GM23338 (cell line): ENCODE results near the gene ANKFN1. TPM values are rescaled to one million over a fixed set of nuclear protein-coding genes. Genes with fewer than 3 reads are reported as not detected.

Experiments used
- ATAC-seq: fragments of 200-7000 bp; cut with Tn5 transposase; 3 replicates; pipeline ENCODE4 v1.9.1; 2020
- DNase-seq: peaks from one replicate; pipeline ENCODE4 v3.0.0-alpha.2; 2015; ENCODE audit warnings: low spot score
- H2AFZ ChIP-seq: fragments of 200-600 bp; sonication (generic); 2 replicates; pipeline ENCODE4 v1.8.0; 2016; ENCODE audit warnings: antibody characterized with exemption, mild to moderate bottlenecking, moderate library complexity
- H3F3A ChIP-seq: fragments of 200-600 bp; sonication (generic); replicated peaks from 2 replicates; pipeline ENCODE4 v1.8.0; 2017; ENCODE audit warnings: antibody characterized with exemption, mixed run types, low read depth
- H3K27ac ChIP-seq: fragments of 200-600 bp; sonication (generic); 2 replicates; pipeline ENCODE4 v1.6.1; 2016; ENCODE audit warnings: low read depth
- H3K27me3 ChIP-seq: fragments of 200-600 bp; sonication (generic); 2 replicates; pipeline ENCODE4 v1.8.0; 2016; ENCODE audit warnings: mild to moderate bottlenecking, mixed run types, moderate library complexity; ENCODE audit not compliant: insufficient read depth
- H3K36me3 ChIP-seq: fragments of 200-600 bp; sonication (generic); 2 replicates; pipeline ENCODE4 v1.8.0; 2016; ENCODE audit warnings: mild to moderate bottlenecking; ENCODE audit not compliant: insufficient read depth
- H3K4me1 ChIP-seq: fragments of 200-600 bp; sonication (generic); 2 replicates; pipeline ENCODE4 v1.8.0; 2016; ENCODE audit warnings: mild to moderate bottlenecking, moderate library complexity; ENCODE audit not compliant: insufficient read depth
- H3K4me2 ChIP-seq: fragments of 200-600 bp; sonication (generic); 2 replicates; pipeline ENCODE4 v1.7.1; 2017; ENCODE audit warnings: mixed run types
- H3K4me3 ChIP-seq: fragments of 200-600 bp; sonication (generic); 2 replicates; pipeline ENCODE4 v1.6.1; 2016; ENCODE audit warnings: mixed run types
- H3K79me2 ChIP-seq: fragments of 200-600 bp; sonication (generic); replicated peaks from 2 replicates; pipeline ENCODE4 v1.8.0; 2017; ENCODE audit warnings: mild to moderate bottlenecking; ENCODE audit not compliant: insufficient read depth
- H3K9me2 ChIP-seq: fragments of 200-600 bp; sonication (generic); 2 replicates; pipeline ENCODE4 v1.8.0; 2017; ENCODE audit not compliant: insufficient read depth
- H4K20me1 ChIP-seq: fragments of 200-600 bp; sonication (generic); replicated peaks from 2 replicates; pipeline ENCODE4 v1.8.0; 2017; ENCODE audit warnings: mild to moderate bottlenecking; ENCODE audit not compliant: insufficient read depth
- H3K27ac Mint-ChIP-seq: 2 replicates; pipeline ENCODE4 v1.8.0; 2020; ENCODE audit warnings: inconsistent platforms, mild to moderate bottlenecking, moderate library complexity, mixed read lengths
- H3K27me3 Mint-ChIP-seq: 3 replicates; pipeline ENCODE4 v1.8.0; 2022; ENCODE audit warnings: low read depth, mild to moderate bottlenecking, moderate library complexity, mixed read lengths, inconsistent platforms; ENCODE audit not compliant: insufficient read depth, poor library complexity
- H3K36me3 Mint-ChIP-seq: 3 replicates; pipeline ENCODE4 v1.8.0; 2021; ENCODE audit warnings: low read depth, mild to moderate bottlenecking, inconsistent platforms, moderate library complexity, mixed read lengths
- H3K4me1 Mint-ChIP-seq: 3 replicates; pipeline ENCODE4 v1.8.0; 2020; ENCODE audit warnings: mild to moderate bottlenecking, inconsistent platforms, mixed read lengths
- H3K4me3 Mint-ChIP-seq: 3 replicates; pipeline ENCODE4 v1.8.0; 2021; ENCODE audit warnings: moderate library complexity, mild to moderate bottlenecking, inconsistent platforms, mixed read lengths
- H3K9me3 Mint-ChIP-seq: 3 replicates; pipeline ENCODE4 v1.8.0; 2020; ENCODE audit warnings: moderate library complexity, mild to moderate bottlenecking, inconsistent platforms, mixed read lengths
- CREB1 ChIP-seq: fragments of 250-450 bp; sonication (Bioruptor Pico); IDR thresholded peaks from 2 replicates; pipeline ENCODE4 v1.5.0; 2020; ENCODE audit warnings: low read depth, mild to moderate bottlenecking, moderate library complexity
- ETS1 ChIP-seq: IDR thresholded peaks from 2 replicates; pipeline ENCODE4 v1.6.1; 2016; ENCODE audit warnings: antibody characterized with exemption
- EZH2 ChIP-seq: fragments of 200-600 bp; sonication (generic); IDR thresholded peaks from one replicate; pipeline ENCODE4 v1.8.0; 2017; ENCODE audit warnings: antibody characterized with exemption, mild to moderate bottlenecking, low read depth; ENCODE audit not compliant: unreplicated experiment
- EZH2phosphoT487 ChIP-seq: fragments of 200-600 bp; sonication (generic); IDR thresholded peaks from one replicate; pipeline ENCODE4 v1.8.1; 2018; ENCODE audit warnings: antibody characterized with exemption; ENCODE audit not compliant: unreplicated experiment
- JUNB ChIP-seq: IDR thresholded peaks from one replicate; pipeline ENCODE4 v1.6.1; 2016; ENCODE audit warnings: antibody characterized with exemption; ENCODE audit not compliant: unreplicated experiment
- NANOG ChIP-seq: IDR thresholded peaks from 2 replicates; pipeline ENCODE4 v1.6.1; 2016; ENCODE audit warnings: antibody characterized with exemption, borderline replicate concordance
- POLR2AphosphoS5 ChIP-seq: IDR thresholded peaks from 2 replicates; pipeline ENCODE4 v1.6.1; 2016; ENCODE audit warnings: antibody characterized with exemption, low read depth
- REST ChIP-seq: IDR thresholded peaks from one replicate; pipeline ENCODE4 v1.6.1; 2018; ENCODE audit warnings: antibody characterized with exemption; ENCODE audit not compliant: unreplicated experiment
- STAT1 ChIP-seq: IDR thresholded peaks from one replicate; pipeline ENCODE4 v1.6.1; 2016; ENCODE audit warnings: antibody characterized with exemption; ENCODE audit not compliant: unreplicated experiment
- ZNF114 ChIP-seq: fragments of 250-450 bp; sonication (Bioruptor Pico); IDR thresholded peaks from 2 replicates; pipeline ENCODE4 v1.5.0; 2020; ENCODE audit warnings: mild to moderate bottlenecking, moderate library complexity
- ZNF331 ChIP-seq: fragments of 250-450 bp; sonication (Bioruptor Pico); IDR thresholded peaks from 2 replicates; pipeline ENCODE4 v1.5.0; 2020; ENCODE audit warnings: low read depth, mild to moderate bottlenecking, moderate library complexity
- polyA plus RNA-seq: library from polyadenylated mRNA; unstranded; fragments of >200 nt; fragmentation: Nextera tagmentation; extraction: Ambion mirVana; gene quantifications from 2 replicates; pipeline ENCODE4 v1.2.1, GENCODE V29; 2016
- total RNA-seq: library from RNA; depleted of rRNA; stranded (reverse); fragments of >200 nt; shearing (Covaris generic); gene quantifications from 2 replicates; pipeline ENCODE4 v1.2.3, GENCODE V29; 2014
- TF ChIP-seq, protein P1 (sequence below), 2 experiments: fragments of 200-600 bp in 1 of 2; sonication (generic) in 1 of 2; conservative IDR thresholded peaks; 2 replicates each; pipeline versions ENCODE4 v1.5.1 to v1.6.1; 2016 to 2017; ENCODE audit warnings: antibody characterized with exemption in 2 of 2, low read depth in 2 of 2, mild to moderate bottlenecking in 2 of 2, moderate library complexity in 1 of 2
- TF ChIP-seq, protein P2 (sequence below): fragments of 250-450 bp; sonication (Bioruptor Pico); IDR thresholded peaks from 2 replicates; pipeline ENCODE4 v1.5.0; 2020; ENCODE audit warnings: mild to moderate bottlenecking, moderate library complexity

ANKFN1 gene
- total and polyA plus RNA-seq, 2 experiments from 2014 or later: not detected

DNA sequence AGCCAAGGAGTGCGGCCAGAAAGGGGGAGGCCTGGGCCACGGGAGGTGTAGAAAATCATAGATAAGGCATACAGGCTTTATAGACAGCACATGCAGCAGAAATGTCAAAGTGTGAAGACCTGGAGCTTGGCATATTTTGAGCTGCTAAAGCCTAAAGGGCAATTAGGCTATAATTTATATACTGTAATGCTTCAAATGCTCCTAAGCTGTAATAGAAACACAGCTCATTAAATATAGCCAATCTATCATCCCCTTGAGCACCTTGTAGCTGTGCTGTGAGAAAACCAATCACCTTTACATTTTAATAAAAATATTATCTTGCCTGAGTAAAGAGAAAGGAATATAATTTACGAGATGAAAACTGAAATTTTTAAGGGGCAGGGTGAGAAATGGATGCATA lies 342.3 kb downstream of the ANKFN1 start:
- H3K27ac Mint-ChIP-seq: no peak overlapping the region

More for the DNA sequence above, 342.3 kb downstream of the ANKFN1 start:
- Mint-ChIP-seq H3K9me3 (no peaks in the 10 kb centered on the region), H3K4me1 (no peaks in the 10 kb centered on the region), H3K36me3 (no peaks in the 10 kb centered on the region), H3K4me3 (no peak overlapping the region), H3K27me3 (no peaks in the 10 kb centered on the region)
- ATAC-seq (no peak), DNase-seq (no peak)
- Histone ChIP-seq H3K36me3 (no peaks in the 10 kb centered on the region), H3K4me2 (no peak overlapping the region), H3K27ac (no peak overlapping the region), H3K4me1 (no peaks in the 10 kb centered on the region), H4K20me1 (no peaks in the 10 kb centered on the region), H3K4me3 (no peak overlapping the region), H3K79me2 (no peaks in the 10 kb centered on the region), H3K9me2 (no peaks in the 10 kb centered on the region), H3K27me3 (no peaks in the 10 kb centered on the region), H3F3A (no peaks in the 10 kb centered on the region), H2AFZ (no peak overlapping the region)
- TF ChIP-seq, protein P1, sequence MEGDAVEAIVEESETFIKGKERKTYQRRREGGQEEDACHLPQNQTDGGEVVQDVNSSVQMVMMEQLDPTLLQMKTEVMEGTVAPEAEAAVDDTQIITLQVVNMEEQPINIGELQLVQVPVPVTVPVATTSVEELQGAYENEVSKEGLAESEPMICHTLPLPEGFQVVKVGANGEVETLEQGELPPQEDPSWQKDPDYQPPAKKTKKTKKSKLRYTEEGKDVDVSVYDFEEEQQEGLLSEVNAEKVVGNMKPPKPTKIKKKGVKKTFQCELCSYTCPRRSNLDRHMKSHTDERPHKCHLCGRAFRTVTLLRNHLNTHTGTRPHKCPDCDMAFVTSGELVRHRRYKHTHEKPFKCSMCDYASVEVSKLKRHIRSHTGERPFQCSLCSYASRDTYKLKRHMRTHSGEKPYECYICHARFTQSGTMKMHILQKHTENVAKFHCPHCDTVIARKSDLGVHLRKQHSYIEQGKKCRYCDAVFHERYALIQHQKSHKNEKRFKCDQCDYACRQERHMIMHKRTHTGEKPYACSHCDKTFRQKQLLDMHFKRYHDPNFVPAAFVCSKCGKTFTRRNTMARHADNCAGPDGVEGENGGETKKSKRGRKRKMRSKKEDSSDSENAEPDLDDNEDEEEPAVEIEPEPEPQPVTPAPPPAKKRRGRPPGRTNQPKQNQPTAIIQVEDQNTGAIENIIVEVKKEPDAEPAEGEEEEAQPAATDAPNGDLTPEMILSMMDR (conservative IDR thresholded peaks at IDR 0.05; ENCODE audit: low read depth in 2 of 2): no peak
- TF ChIP-seq EZH2phosphoT487 (no peak), EZH2 (no peak), ZNF114 (no peak), JUNB (no peak), NANOG (no peak), ZNF331 (CRISPR knock-in tag) (no peak), ETS1 (no peak), POLR2AphosphoS5 (no peak), REST (no peak), STAT1 (no peak), CREB1 (no peak)
- TF ChIP-seq, protein P2, sequence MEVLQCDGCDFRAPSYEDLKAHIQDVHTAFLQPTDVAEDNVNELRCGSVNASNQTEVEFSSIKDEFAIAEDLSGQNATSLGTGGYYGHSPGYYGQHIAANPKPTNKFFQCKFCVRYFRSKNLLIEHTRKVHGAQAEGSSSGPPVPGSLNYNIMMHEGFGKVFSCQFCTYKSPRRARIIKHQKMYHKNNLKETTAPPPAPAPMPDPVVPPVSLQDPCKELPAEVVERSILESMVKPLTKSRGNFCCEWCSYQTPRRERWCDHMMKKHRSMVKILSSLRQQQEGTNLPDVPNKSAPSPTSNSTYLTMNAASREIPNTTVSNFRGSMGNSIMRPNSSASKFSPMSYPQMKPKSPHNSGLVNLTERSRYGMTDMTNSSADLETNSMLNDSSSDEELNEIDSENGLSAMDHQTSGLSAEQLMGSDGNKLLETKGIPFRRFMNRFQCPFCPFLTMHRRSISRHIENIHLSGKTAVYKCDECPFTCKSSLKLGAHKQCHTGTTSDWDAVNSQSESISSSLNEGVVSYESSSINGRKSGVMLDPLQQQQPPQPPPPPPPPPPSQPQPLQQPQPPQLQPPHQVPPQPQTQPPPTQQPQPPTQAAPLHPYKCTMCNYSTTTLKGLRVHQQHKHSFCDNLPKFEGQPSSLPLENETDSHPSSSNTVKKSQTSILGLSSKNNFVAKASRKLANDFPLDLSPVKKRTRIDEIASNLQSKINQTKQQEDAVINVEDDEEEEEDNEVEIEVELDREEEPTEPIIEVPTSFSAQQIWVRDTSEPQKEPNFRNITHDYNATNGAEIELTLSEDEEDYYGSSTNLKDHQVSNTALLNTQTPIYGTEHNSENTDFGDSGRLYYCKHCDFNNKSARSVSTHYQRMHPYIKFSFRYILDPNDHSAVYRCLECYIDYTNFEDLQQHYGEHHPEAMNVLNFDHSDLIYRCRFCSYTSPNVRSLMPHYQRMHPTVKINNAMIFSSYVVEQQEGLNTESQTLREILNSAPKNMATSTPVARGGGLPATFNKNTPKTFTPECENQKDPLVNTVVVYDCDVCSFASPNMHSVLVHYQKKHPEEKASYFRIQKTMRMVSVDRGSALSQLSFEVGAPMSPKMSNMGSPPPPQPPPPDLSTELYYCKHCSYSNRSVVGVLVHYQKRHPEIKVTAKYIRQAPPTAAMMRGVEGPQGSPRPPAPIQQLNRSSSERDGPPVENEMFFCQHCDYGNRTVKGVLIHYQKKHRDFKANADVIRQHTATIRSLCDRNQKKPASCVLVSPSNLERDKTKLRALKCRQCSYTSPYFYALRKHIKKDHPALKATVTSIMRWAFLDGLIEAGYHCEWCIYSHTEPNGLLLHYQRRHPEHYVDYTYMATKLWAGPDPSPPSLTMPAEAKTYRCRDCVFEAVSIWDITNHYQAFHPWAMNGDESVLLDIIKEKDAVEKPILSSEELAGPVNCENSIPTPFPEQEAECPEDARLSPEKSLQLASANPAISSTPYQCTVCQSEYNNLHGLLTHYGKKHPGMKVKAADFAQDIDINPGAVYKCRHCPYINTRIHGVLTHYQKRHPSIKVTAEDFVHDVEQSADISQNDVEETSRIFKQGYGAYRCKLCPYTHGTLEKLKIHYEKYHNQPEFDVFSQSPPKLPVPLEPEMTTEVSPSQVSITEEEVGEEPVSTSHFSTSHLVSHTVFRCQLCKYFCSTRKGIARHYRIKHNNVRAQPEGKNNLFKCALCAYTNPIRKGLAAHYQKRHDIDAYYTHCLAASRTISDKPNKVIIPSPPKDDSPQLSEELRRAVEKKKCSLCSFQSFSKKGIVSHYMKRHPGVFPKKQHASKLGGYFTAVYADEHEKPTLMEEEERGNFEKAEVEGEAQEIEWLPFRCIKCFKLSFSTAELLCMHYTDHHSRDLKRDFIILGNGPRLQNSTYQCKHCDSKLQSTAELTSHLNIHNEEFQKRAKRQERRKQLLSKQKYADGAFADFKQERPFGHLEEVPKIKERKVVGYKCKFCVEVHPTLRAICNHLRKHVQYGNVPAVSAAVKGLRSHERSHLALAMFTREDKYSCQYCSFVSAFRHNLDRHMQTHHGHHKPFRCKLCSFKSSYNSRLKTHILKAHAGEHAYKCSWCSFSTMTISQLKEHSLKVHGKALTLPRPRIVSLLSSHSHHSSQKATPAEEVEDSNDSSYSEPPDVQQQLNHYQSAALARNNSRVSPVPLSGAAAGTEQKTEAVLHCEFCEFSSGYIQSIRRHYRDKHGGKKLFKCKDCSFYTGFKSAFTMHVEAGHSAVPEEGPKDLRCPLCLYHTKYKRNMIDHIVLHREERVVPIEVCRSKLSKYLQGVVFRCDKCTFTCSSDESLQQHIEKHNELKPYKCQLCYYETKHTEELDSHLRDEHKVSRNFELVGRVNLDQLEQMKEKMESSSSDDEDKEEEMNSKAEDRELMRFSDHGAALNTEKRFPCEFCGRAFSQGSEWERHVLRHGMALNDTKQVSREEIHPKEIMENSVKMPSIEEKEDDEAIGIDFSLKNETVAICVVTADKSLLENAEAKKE (CRISPR knock-in tag): no peak
